ENCODE results near the gene CNBD2. TPM values are rescaled to one million over a fixed set of nuclear protein-coding genes. Genes with fewer than 3 reads are reported as not detected.

The CNBD2 gene
- total and polyA plus RNA-seq, 10 of the 15 experiments (the other 5 are each of a cell fraction or from before 2014, with no cell fraction given), result 0.86 to 7.4 (median 4.6) TPM

DNA sequence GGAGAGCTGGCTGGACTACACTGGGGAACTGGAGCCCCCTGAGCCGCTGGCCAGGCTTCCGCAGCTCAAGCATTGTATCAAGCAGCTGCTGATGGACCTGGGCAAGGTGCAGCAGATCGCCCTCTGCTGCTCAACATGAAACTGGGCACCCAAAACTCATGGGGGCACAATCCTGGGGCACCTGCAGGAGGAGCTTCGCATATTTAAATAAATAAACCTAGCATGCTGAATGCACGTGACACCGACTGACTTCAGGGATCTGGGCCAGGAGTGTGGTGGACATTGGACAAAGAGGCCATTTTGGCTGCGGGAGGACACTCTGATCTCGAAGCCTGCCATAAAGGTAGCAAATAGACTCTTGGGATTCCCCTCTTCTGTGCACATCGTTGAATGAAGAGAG, 20.9 kb upstream of the CNBD2 start:
- Histone ChIP-seq H3K9me3 (replicated peaks; ENCODE audit: control insufficient read depth, insufficient read depth, low read length) (no peaks in the 10 kb centered on the region), H3K27me3 (replicated peaks in 1 of 2; ENCODE audit: control insufficient read depth in 2 of 2, insufficient read depth in 2 of 2, low read length in 1 of 2) (no peaks in the 10 kb centered on the region), H3K4me1 (ENCODE audit: control insufficient read depth, insufficient read depth, low read length) (no peaks in the 10 kb centered on the region; the same call in 1 of the 2 replicates), H3K27ac (ENCODE audit: control insufficient read depth, insufficient read depth) (no peak overlapping the region), H3K4me2 (ENCODE audit: control insufficient read depth, insufficient read depth) (no peak overlapping the region), H2AFZ (ENCODE audit: control insufficient read depth, low read depth, low read length) (no peak overlapping the region), H3K36me3 (ENCODE audit: control insufficient read depth in 2 of 2, insufficient read depth in 2 of 2, low read length in 1 of 2) (peaks cover 3 to 5% of the 10 kb centered on the region in 2 experiments; a peak in 3 of 4 replicates), H3K79me2 (ENCODE audit: control insufficient read depth, insufficient read depth, low read length) (peaks cover 8% of the 10 kb centered on the region), H3K9ac (ENCODE audit: control insufficient read depth, insufficient read depth, low read length) (no peak overlapping the region), H4K20me1 (ENCODE audit: control insufficient read depth, insufficient read depth) (no peaks in the 10 kb centered on the region), H3K4me3 (no peak overlapping the region)
- in situ Hi-C loops (cut with MboI) (no loop called here), intact Hi-C loops (cut with micrococcal nuclease; ENCODE audit: unreplicated experiment) (no loop called here)
- TF ChIP-seq NFIC (IDR thresholded peaks at IDR 0.05; ENCODE audit: low read depth, low read length), result no peak
- TF ChIP-seq BHLHE40 (IDR thresholded peaks at IDR 0.05; ENCODE audit: borderline replicate concordance in 1 of 2, low read depth in 2 of 2, low read length in 1 of 2), result peak in 1 of 2 experiments; percentile 26; a peak in 1 of 4 replicates
- TF ChIP-seq CTCF (IDR thresholded peaks at IDR 0.05 in 2 of 3, conservative IDR thresholded peaks at IDR 0.05 in 1 of 3; ENCODE audit: control insufficient read depth in 2 of 3, extremely low read depth in 1 of 3, insufficient read depth in 1 of 3, low read depth in 3 of 3, low read length in 3 of 3), result peak; percentile 34 to 41 (median 39); a peak in 5 of 6 replicates
- ChIA-PET CTCF (interaction anchor here (0.9 to 2.0 kb wide), 7 partner anchors 10 to 208 kb away, joined by 3 to 7 read pairs (median 3); no protein-coding TSS in a partner anchor), RAD21 (ENCODE audit: unreplicated experiment) (no interaction called here), SMC1A (ENCODE audit: uncharacterized antibody, unreplicated experiment) (interaction anchor here (0.6 kb wide), 1 partner anchor 36 kb away, joined by 4 read pairs; no protein-coding TSS in a partner anchor), POLR2A (no interaction called here)
- ATAC-seq (peak; percentile 70), DNase-seq (ENCODE audit: low read depth, low spot score) (no peak), FAIRE-seq (no peak)
- WGBS (ENCODE audit: insufficient coverage, insufficient replicate concordance, low lambda C conversion rate, missing lambda C conversion rate), result 69% methylated on average over 9 of the region's 9 CpGs
- no TSS peak for BruUV-seq (replicated peaks)

DNA sequence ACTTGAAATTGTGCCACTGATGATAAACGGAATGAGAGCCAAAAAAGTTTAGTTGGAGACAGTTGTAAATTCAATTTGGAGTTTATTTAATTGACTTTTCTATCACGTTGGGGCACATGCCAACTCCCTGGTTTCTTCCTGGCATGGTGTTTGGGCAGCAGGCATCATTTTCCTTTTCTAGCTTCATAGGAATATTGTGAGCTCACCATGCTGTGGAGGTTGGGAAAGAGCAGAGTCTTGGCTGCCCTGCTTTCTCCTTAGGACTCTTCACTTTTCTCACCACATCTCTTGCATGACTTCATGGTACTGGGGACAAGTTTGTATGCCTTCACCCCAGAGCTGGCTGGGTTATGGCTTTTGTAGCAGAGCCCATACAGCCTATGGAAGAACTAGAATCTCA, 20.5 kb upstream of the CNBD2 start:
- SMC1A ChIA-PET (ENCODE audit: uncharacterized antibody, unreplicated experiment), result interaction anchor here (0.6 to 1.6 kb wide), 2 partner anchors 14 to 36 kb away, joined by 4 to 5 read pairs; no protein-coding TSS in a partner anchor
- in situ Hi-C loops (cut with MboI), result no loop called here
- no peaks in the 10 kb centered on the region; the same call in 1 of the 2 replicates for H3K4me1 ChIP-seq (ENCODE audit: control insufficient read depth, insufficient read depth, low read length)
- no peak for FAIRE-seq
- H3K9ac ChIP-seq (ENCODE audit: control insufficient read depth, insufficient read depth, low read length), result no peak overlapping the region
- POLR2A ChIA-PET, result no interaction called here
- H3K79me2 ChIP-seq (ENCODE audit: control insufficient read depth, insufficient read depth, low read length), result peaks cover 12% of the 10 kb centered on the region
- no peak overlapping the region for H3K4me3 ChIP-seq
- H3K27ac ChIP-seq (ENCODE audit: control insufficient read depth, insufficient read depth), result no peak overlapping the region
- intact Hi-C loops (cut with micrococcal nuclease; ENCODE audit: unreplicated experiment), result no loop called here
- 88% methylated on average over 2 of the region's 2 CpGs for WGBS (ENCODE audit: insufficient coverage, insufficient replicate concordance, low lambda C conversion rate, missing lambda C conversion rate)
- no peak overlapping the region for H2AFZ ChIP-seq (ENCODE audit: control insufficient read depth, low read depth, low read length)
- no peaks in the 10 kb centered on the region for H4K20me1 ChIP-seq (ENCODE audit: control insufficient read depth, insufficient read depth)
- no peak for ATAC-seq
- DNase-seq (ENCODE audit: low read depth, low spot score), result no peak
- H3K9me3 ChIP-seq (replicated peaks; ENCODE audit: control insufficient read depth, insufficient read depth, low read length), result no peaks in the 10 kb centered on the region
- CTCF ChIA-PET, result interaction anchor here (0.5 to 2.0 kb wide), 9 partner anchors 10 to 485 kb away, joined by 3 to 7 read pairs (median 3); no protein-coding TSS in a partner anchor
- H3K36me3 ChIP-seq (ENCODE audit: control insufficient read depth in 2 of 2, insufficient read depth in 2 of 2, low read length in 1 of 2), result peaks cover 3 to 5% of the 10 kb centered on the region in 2 experiments; a peak in 3 of 4 replicates
- no TSS peak for BruUV-seq (replicated peaks)
- RAD21 ChIA-PET (ENCODE audit: unreplicated experiment), result no interaction called here
- H3K27me3 ChIP-seq (replicated peaks in 1 of 2; ENCODE audit: control insufficient read depth in 2 of 2, insufficient read depth in 2 of 2, low read length in 1 of 2), result no peaks in the 10 kb centered on the region
- no peak overlapping the region for H3K4me2 ChIP-seq (ENCODE audit: control insufficient read depth, insufficient read depth)
- TF ChIP-seq, protein P1, sequence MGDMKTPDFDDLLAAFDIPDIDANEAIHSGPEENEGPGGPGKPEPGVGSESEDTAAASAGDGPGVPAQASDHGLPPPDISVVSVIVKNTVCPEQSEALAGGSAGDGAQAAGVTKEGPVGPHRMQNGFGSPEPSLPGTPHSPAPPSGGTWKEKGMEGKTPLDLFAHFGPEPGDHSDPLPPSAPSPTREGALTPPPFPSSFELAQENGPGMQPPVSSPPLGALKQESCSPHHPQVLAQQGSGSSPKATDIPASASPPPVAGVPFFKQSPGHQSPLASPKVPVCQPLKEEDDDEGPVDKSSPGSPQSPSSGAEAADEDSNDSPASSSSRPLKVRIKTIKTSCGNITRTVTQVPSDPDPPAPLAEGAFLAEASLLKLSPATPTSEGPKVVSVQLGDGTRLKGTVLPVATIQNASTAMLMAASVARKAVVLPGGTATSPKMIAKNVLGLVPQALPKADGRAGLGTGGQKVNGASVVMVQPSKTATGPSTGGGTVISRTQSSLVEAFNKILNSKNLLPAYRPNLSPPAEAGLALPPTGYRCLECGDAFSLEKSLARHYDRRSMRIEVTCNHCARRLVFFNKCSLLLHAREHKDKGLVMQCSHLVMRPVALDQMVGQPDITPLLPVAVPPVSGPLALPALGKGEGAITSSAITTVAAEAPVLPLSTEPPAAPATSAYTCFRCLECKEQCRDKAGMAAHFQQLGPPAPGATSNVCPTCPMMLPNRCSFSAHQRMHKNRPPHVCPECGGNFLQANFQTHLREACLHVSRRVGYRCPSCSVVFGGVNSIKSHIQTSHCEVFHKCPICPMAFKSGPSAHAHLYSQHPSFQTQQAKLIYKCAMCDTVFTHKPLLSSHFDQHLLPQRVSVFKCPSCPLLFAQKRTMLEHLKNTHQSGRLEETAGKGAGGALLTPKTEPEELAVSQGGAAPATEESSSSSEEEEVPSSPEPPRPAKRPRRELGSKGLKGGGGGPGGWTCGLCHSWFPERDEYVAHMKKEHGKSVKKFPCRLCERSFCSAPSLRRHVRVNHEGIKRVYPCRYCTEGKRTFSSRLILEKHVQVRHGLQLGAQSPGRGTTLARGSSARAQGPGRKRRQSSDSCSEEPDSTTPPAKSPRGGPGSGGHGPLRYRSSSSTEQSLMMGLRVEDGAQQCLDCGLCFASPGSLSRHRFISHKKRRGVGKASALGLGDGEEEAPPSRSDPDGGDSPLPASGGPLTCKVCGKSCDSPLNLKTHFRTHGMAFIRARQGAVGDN (IDR thresholded peaks at IDR 0.05), result no peak
- TF ChIP-seq TCF12 (IDR thresholded peaks at IDR 0.05; ENCODE audit: low read depth, low read length), result no peak
- TF ChIP-seq ETV6 (conservative IDR thresholded peaks at IDR 0.05 in 1 of 2, IDR thresholded peaks at IDR 0.05 in 1 of 2; ENCODE audit: borderline replicate concordance in 1 of 2, low read depth in 1 of 2), result no peak

Data from GM12878 (cell line).